ENCODE measurements around the gene RERE.

Gene RERE

DNA sequence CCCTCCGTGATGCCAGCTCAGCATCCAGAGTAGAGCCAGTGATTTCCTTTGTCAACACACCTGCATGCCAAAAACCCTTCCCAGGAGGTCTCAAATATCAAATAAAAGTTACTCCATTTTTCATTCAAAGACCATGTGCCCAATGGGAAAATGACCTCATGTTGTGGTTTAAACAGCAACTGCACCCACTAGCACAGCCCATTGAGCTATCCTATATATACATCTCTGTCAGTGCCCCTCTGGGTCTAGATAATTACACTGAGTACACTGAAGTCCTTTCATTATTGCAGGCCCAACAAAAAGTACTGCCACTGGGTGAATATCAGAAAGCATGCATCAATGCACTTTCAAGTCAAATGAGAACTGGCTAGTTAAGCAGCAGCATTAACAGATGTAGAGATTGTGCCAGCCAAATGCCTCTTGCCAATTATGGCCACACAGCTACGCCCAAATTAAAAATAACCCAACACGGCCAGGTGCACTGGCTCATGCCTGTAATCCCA lies 381.8 kb downstream of the RERE start:
- Histone ChIP-seq H3K36me3 (ENCODE audit: insufficient read depth, low read length) (no peaks in the 10 kb centered on the region), H3K79me2 (ENCODE audit: insufficient read depth, low read length) (no peaks in the 10 kb centered on the region), H3K9ac (ENCODE audit: low read depth, low read length) (no peak overlapping the region), H4K20me1 (ENCODE audit: insufficient read depth, low read length) (peaks cover 11% of the 10 kb centered on the region), H3K9me3 (ENCODE audit: insufficient read depth, low read length, severe bottlenecking) (no peaks in the 10 kb centered on the region), H3K4me3 (ENCODE audit: low read depth in 1 of 2, low read length in 2 of 2) (no peak overlapping the region), H3K27ac (ENCODE audit: low read length) (no peak overlapping the region), H2AFZ (ENCODE audit: low read depth, low read length) (no peak overlapping the region), H3K4me1 (ENCODE audit: insufficient read depth, low read length) (peaks cover 17% of the 10 kb centered on the region), H3K27me3 (ENCODE audit: insufficient read depth, low read length, poor library complexity) (no peaks in the 10 kb centered on the region), H3K4me2 (ENCODE audit: insufficient read depth, low read length) (no peak overlapping the region)
- DNase-seq (no peak), ATAC-seq (ENCODE audit: insufficient read depth, low read depth) (no peak)
- no peak for TF ChIP-seq CTCF (IDR thresholded peaks at IDR 0.05; ENCODE audit: borderline replicate concordance, extremely low read depth, low read length, poor library complexity, severe bottlenecking)
- no peak for TF ChIP-seq EZH2 (IDR thresholded peaks at IDR 0.05; ENCODE audit: borderline replicate concordance, low read depth, low read length, severe bottlenecking)

- Histone ChIP-seq H3K9ac (ENCODE audit: low read depth, low read length) (no peak overlapping the region), H3K4me1 (ENCODE audit: insufficient read depth, low read length) (peaks cover 20% of the 10 kb centered on the region), H3K27me3 (ENCODE audit: insufficient read depth, low read length, poor library complexity) (no peaks in the 10 kb centered on the region), H2AFZ (ENCODE audit: low read depth, low read length) (no peak overlapping the region), H3K4me3 (ENCODE audit: low read depth in 1 of 2, low read length in 2 of 2) (no peak overlapping the region), H3K27ac (ENCODE audit: low read length) (no peak overlapping the region), H3K9me3 (ENCODE audit: insufficient read depth, low read length, severe bottlenecking) (no peaks in the 10 kb centered on the region), H4K20me1 (ENCODE audit: insufficient read depth, low read length) (peaks cover 13% of the 10 kb centered on the region), H3K36me3 (ENCODE audit: insufficient read depth, low read length) (no peaks in the 10 kb centered on the region), H3K79me2 (ENCODE audit: insufficient read depth, low read length) (no peaks in the 10 kb centered on the region), H3K4me2 (ENCODE audit: insufficient read depth, low read length) (no peak overlapping the region)
- no peak for TF ChIP-seq CTCF (IDR thresholded peaks at IDR 0.05; ENCODE audit: borderline replicate concordance, extremely low read depth, low read length, poor library complexity, severe bottlenecking)
- no peak for TF ChIP-seq EZH2 (IDR thresholded peaks at IDR 0.05; ENCODE audit: borderline replicate concordance, low read depth, low read length, severe bottlenecking)
- DNase-seq (no peak), ATAC-seq (ENCODE audit: insufficient read depth, low read depth) (no peak)
Measured at GRCh38 chr1:8434101-8434500, 383.3 kb downstream of the RERE start.

- no peaks in the 10 kb centered on the region for H3K27me3 ChIP-seq (ENCODE audit: insufficient read depth, low read length, poor library complexity)
- no peak overlapping the region for H3K4me2 ChIP-seq (ENCODE audit: insufficient read depth, low read length)
- H3K27ac ChIP-seq (ENCODE audit: low read length): no peak overlapping the region
- H4K20me1 ChIP-seq (ENCODE audit: insufficient read depth, low read length): peaks cover 21% of the 10 kb centered on the region
- H3K9ac ChIP-seq (ENCODE audit: low read depth, low read length): no peak overlapping the region
- ATAC-seq (ENCODE audit: insufficient read depth, low read depth): no peak
- no peak overlapping the region for H2AFZ ChIP-seq (ENCODE audit: low read depth, low read length)
- DNase-seq: no peak
- H3K79me2 ChIP-seq (ENCODE audit: insufficient read depth, low read length): no peaks in the 10 kb centered on the region
- H3K4me1 ChIP-seq (ENCODE audit: insufficient read depth, low read length): peaks cover 42% of the 10 kb centered on the region
- TF ChIP-seq EZH2 (IDR thresholded peaks at IDR 0.05; ENCODE audit: borderline replicate concordance, low read depth, low read length, severe bottlenecking): no peak
- no peaks in the 10 kb centered on the region for H3K9me3 ChIP-seq (ENCODE audit: insufficient read depth, low read length, severe bottlenecking)
- H3K36me3 ChIP-seq (ENCODE audit: insufficient read depth, low read length): no peaks in the 10 kb centered on the region
- H3K4me3 ChIP-seq (ENCODE audit: low read depth in 1 of 2, low read length in 2 of 2): no peak overlapping the region
Measured at GRCh38 chr1:8431784-8432183, 385.7 kb downstream of the RERE start.

DNA sequence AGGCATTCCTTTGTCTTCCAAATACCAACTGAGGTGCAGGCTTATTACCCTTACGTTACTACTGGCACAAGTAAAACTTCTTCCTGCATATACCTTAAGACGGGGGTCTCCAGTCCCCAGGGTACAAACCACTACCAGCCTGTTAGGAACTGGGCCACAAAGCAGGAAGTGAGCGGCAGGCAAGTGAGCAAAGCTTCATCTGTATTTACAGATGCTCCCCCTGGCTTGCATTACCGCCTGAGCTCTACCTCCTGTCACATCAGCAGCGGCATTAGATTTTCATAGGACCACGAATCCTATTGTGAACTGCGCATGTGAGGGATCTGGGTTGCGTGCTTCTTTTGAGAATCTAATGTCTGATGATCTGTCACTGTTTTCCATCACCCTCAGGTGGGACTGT lies 386.4 kb downstream of the RERE start:
- peaks cover 24% of the 10 kb centered on the region for H4K20me1 ChIP-seq (ENCODE audit: insufficient read depth, low read length)
- 0 out of 2 replicates have a peak overlapping the region, but pooled peaks have one; percentile 31 for H3K4me2 ChIP-seq (ENCODE audit: insufficient read depth, low read length)
- H3K4me1 ChIP-seq (ENCODE audit: insufficient read depth, low read length): peaks cover 46% of the 10 kb centered on the region
- TF ChIP-seq EZH2 (IDR thresholded peaks at IDR 0.05; ENCODE audit: borderline replicate concordance, low read depth, low read length, severe bottlenecking): no peak
- TF ChIP-seq CTCF (IDR thresholded peaks at IDR 0.05; ENCODE audit: borderline replicate concordance, extremely low read depth, low read length, poor library complexity, severe bottlenecking): peak; percentile 69
- no peaks in the 10 kb centered on the region for H3K36me3 ChIP-seq (ENCODE audit: insufficient read depth, low read length)
- peak overlapping the region; percentile 13 for H3K27ac ChIP-seq (ENCODE audit: low read length)
- ATAC-seq (ENCODE audit: insufficient read depth, low read depth) (peak; percentile 79), DNase-seq (peak; percentile 66)
- H3K9me3 ChIP-seq (ENCODE audit: insufficient read depth, low read length, severe bottlenecking): no peaks in the 10 kb centered on the region
- H3K27me3 ChIP-seq (ENCODE audit: insufficient read depth, low read length, poor library complexity): no peaks in the 10 kb centered on the region
- no peaks in the 10 kb centered on the region for H3K79me2 ChIP-seq (ENCODE audit: insufficient read depth, low read length)
- H3K9ac ChIP-seq (ENCODE audit: low read depth, low read length): no peak overlapping the region
- no peak overlapping the region for H2AFZ ChIP-seq (ENCODE audit: low read depth, low read length)
- H3K4me3 ChIP-seq (ENCODE audit: low read depth in 1 of 2, low read length in 2 of 2): no peak overlapping the region
